ENCODE results near the gene SERPINA1. TPM values are rescaled to one million over a fixed set of nuclear protein-coding genes. Genes with fewer than 3 reads are reported as not detected.

SERPINA1 gene
- total and polyA plus RNA-seq, 2 experiments from 2014 or later = 0.69 to 2.6 TPM

- Histone ChIP-seq H3K4me1 (ENCODE audit: low read depth) (no peaks in the 10 kb centered on the region), H3K9me3 (ENCODE audit: low read depth) (no peaks in the 10 kb centered on the region), H3K36me3 (no peaks in the 10 kb centered on the region), H3K27ac (no peak overlapping the region), H3K27me3 (no peaks in the 10 kb centered on the region), H3K4me3 (no peak overlapping the region)
- TF ChIP-seq CTCF (IDR thresholded peaks at IDR 0.05; ENCODE audit: low read depth, low read length) = no peak
- DNase-seq (ENCODE audit: low read depth in 1 of 2, low spot score in 1 of 2) = no peak
Measured at GRCh38 chr14:94364964-94365363, 23.4 kb downstream of the SERPINA1 start.

- H3K4me1 ChIP-seq (ENCODE audit: low read depth) = no peaks in the 10 kb centered on the region
- no peaks in the 10 kb centered on the region for H3K36me3 ChIP-seq
- H3K27me3 ChIP-seq = no peaks in the 10 kb centered on the region
- H3K9me3 ChIP-seq (ENCODE audit: low read depth) = no peaks in the 10 kb centered on the region
- no peak overlapping the region for H3K27ac ChIP-seq
- TF ChIP-seq CTCF (IDR thresholded peaks at IDR 0.05; ENCODE audit: low read depth, low read length) = no peak
- DNase-seq (ENCODE audit: low read depth in 1 of 2, low spot score in 1 of 2) = no peak
- H3K4me3 ChIP-seq = no peak overlapping the region
Measured at GRCh38 chr14:94364037-94364436, 24.4 kb downstream of the SERPINA1 start.

GRCh38 chr14:94363151-94363624 is 25.2 kb downstream of the SERPINA1 start:
- H3K4me1 ChIP-seq (ENCODE audit: low read depth) = no peaks in the 10 kb centered on the region
- H3K4me3 ChIP-seq = no peak overlapping the region
- TF ChIP-seq CTCF (IDR thresholded peaks at IDR 0.05; ENCODE audit: low read depth, low read length) = no peak
- no peak overlapping the region for H3K27ac ChIP-seq
- no peak for DNase-seq (ENCODE audit: low read depth in 1 of 2, low spot score in 1 of 2)
- H3K27me3 ChIP-seq = no peaks in the 10 kb centered on the region
- no peaks in the 10 kb centered on the region for H3K36me3 ChIP-seq
- H3K9me3 ChIP-seq (ENCODE audit: low read depth) = no peaks in the 10 kb centered on the region

GRCh38 chr14:94362614-94363133 is 25.7 kb downstream of the SERPINA1 start:
- Histone ChIP-seq H3K27ac (no peak overlapping the region), H3K4me1 (ENCODE audit: low read depth) (no peaks in the 10 kb centered on the region), H3K36me3 (no peaks in the 10 kb centered on the region), H3K9me3 (ENCODE audit: low read depth) (no peaks in the 10 kb centered on the region), H3K4me3 (no peak overlapping the region), H3K27me3 (no peaks in the 10 kb centered on the region)
- no peak for TF ChIP-seq CTCF (IDR thresholded peaks at IDR 0.05; ENCODE audit: low read depth, low read length)
- DNase-seq (ENCODE audit: low read depth in 1 of 2, low spot score in 1 of 2) = no peak

- H3K27ac ChIP-seq = no peak overlapping the region
- no peaks in the 10 kb centered on the region for H3K9me3 ChIP-seq (ENCODE audit: low read depth)
- no peak overlapping the region for H3K4me3 ChIP-seq
- no peaks in the 10 kb centered on the region for H3K36me3 ChIP-seq
- no peak for TF ChIP-seq CTCF (IDR thresholded peaks at IDR 0.05; ENCODE audit: low read depth, low read length)
- no peaks in the 10 kb centered on the region for H3K4me1 ChIP-seq (ENCODE audit: low read depth)
- H3K27me3 ChIP-seq = no peaks in the 10 kb centered on the region
- DNase-seq (ENCODE audit: low read depth in 1 of 2, low spot score in 1 of 2) = no peak
Measured at GRCh38 chr14:94361682-94362081, 26.7 kb downstream of the SERPINA1 start.
